GM23248 (cell line): ENCODE measurements around the gene CYGB. TPM values are rescaled to one million over a fixed set of nuclear protein-coding genes. Genes with fewer than 3 reads are reported as not detected.
A peak's percentile ranks its signal among the peaks of the same experiment; 100 is the strongest.

ENCODE experiments used
- DNase-seq: peaks from one replicate; pipeline ENCODE4 v3.0.0-alpha.2; 2015
- H2AFZ ChIP-seq: fragments of 200-600 bp; sonication (generic); 2 replicates; pipeline ENCODE4 v1.6.1; 2016; ENCODE audit warnings: antibody characterized with exemption
- H3F3A ChIP-seq: fragments of 200-600 bp; sonication (generic); 2 replicates; pipeline ENCODE4 v1.6.1; 2016; ENCODE audit warnings: mild to moderate bottlenecking, antibody characterized with exemption, mixed run types; ENCODE audit not compliant: insufficient read depth
- H3K27ac ChIP-seq: fragments of 200-600 bp; sonication (generic); 2 replicates; pipeline ENCODE4 v1.5.1; 2016; ENCODE audit warnings: mild to moderate bottlenecking
- H3K27me3 ChIP-seq: fragments of 200-600 bp; sonication (generic); replicated peaks from 2 replicates; pipeline ENCODE4 v1.6.1; 2016; ENCODE audit warnings: mild to moderate bottlenecking; ENCODE audit not compliant: insufficient read depth
- H3K36me3 ChIP-seq: fragments of 200-600 bp; sonication (generic); 2 replicates; pipeline ENCODE4 v1.6.1; 2016; ENCODE audit warnings: low read depth, mild to moderate bottlenecking
- H3K4me1 ChIP-seq: fragments of 200-600 bp; sonication (generic); 2 replicates; pipeline ENCODE4 v1.6.1; 2016; ENCODE audit warnings: mild to moderate bottlenecking; ENCODE audit not compliant: insufficient read depth
- H3K4me2 ChIP-seq: fragments of 200-600 bp; sonication (generic); one replicate; pipeline ENCODE4 v1.6.1; 2016; ENCODE audit warnings: mild to moderate bottlenecking; ENCODE audit not compliant: unreplicated experiment
- H3K4me3 ChIP-seq: fragments of 200-600 bp; sonication (generic); 2 replicates; pipeline ENCODE4 v1.5.1; 2016; ENCODE audit warnings: mild to moderate bottlenecking
- H3K79me2 ChIP-seq: fragments of 200-600 bp; sonication (generic); 2 replicates; pipeline ENCODE4 v1.6.1; 2016; ENCODE audit warnings: mild to moderate bottlenecking; ENCODE audit not compliant: insufficient read depth
- H3K9ac ChIP-seq: fragments of 200-600 bp; sonication (generic); 2 replicates; pipeline ENCODE4 v1.6.1; 2016; ENCODE audit warnings: mild to moderate bottlenecking
- H3K9me2 ChIP-seq: fragments of 200-600 bp; sonication (generic); 2 replicates; pipeline ENCODE4 v1.6.1; 2016; ENCODE audit warnings: mixed run types, mild to moderate bottlenecking, moderate library complexity; ENCODE audit not compliant: insufficient read depth
- H3K9me3 ChIP-seq: fragments of 200-600 bp; sonication (generic); one replicate; pipeline ENCODE4 v1.6.1; 2017; ENCODE audit warnings: low read depth
- H4K20me1 ChIP-seq: fragments of 200-600 bp; sonication (generic); 2 replicates; pipeline ENCODE4 v1.6.0; 2016; ENCODE audit not compliant: insufficient read depth
- EZH2 ChIP-seq: fragments of 200-600 bp; sonication (generic); IDR thresholded peaks from 2 replicates; pipeline ENCODE4 v1.6.1; 2018; ENCODE audit warnings: antibody characterized with exemption, mild to moderate bottlenecking; ENCODE audit not compliant: insufficient read depth, poor library complexity, severe bottlenecking
- EZH2phosphoT487 ChIP-seq: fragments of 200-600 bp; sonication (generic); IDR thresholded peaks from 2 replicates; pipeline ENCODE4 v1.6.1; 2018; ENCODE audit warnings: antibody characterized with exemption, moderate library complexity, mild to moderate bottlenecking, low read depth; ENCODE audit not compliant: insufficient read depth
- WGBS, 2 experiments: methylation state at CpG; one replicate each; pipeline ENCODE4 v1.1.6; 2015 to 2017; ENCODE audit warnings: low lambda C conversion rate in 2 of 2, low coverage in 1 of 2; ENCODE audit errors: missing lambda C conversion rate in 2 of 2; 5-methylcytosine and 5-hydroxymethylcytosine counted together
- in situ Hi-C: fragments of 300-500 bp; cut with MboI; formaldehyde crosslinking; loops from 2 replicates; pipeline ENCODE4 v1.15.0; 2020
- polyA plus RNA-seq: library from polyadenylated mRNA; unstranded; fragments of >200 nt; fragmentation: Nextera tagmentation; extraction: Ambion mirVana; gene quantifications from 2 replicates; pipeline ENCODE4 v1.2.1, GENCODE V29; 2016
- total RNA-seq: library from RNA; depleted of rRNA; stranded (reverse); fragments of >200 nt; shearing (Covaris generic); gene quantifications from 2 replicates; pipeline ENCODE4 v1.2.3, GENCODE V29; 2014

The CYGB gene
- total and polyA plus RNA-seq, 2 experiments from 2014 or later = 1.1 to 8.3 TPM

- 90 to 92% methylated on average over 9 of the region's 9 CpGs for WGBS, 2 experiments
- TF ChIP-seq EZH2 = no peak
- no peak for TF ChIP-seq EZH2phosphoT487
- Histone ChIP-seq H3K36me3 (no peaks in the 10 kb centered on the region), H3K27me3 (no peaks in the 10 kb centered on the region), H2AFZ (no peak overlapping the region), H3K79me2 (no peaks in the 10 kb centered on the region), H3K9me3 (no peaks in the 10 kb centered on the region), H3K4me3 (no peak overlapping the region), H4K20me1 (no peaks in the 10 kb centered on the region), H3K9me2 (no peaks in the 10 kb centered on the region), H3K27ac (no peak overlapping the region), H3F3A (no peaks in the 10 kb centered on the region), H3K4me1 (0 out of 2 replicates have a peak, but pooled peaks cover 3% of the 10 kb centered on the region), H3K9ac (no peak overlapping the region), H3K4me2 (no peak overlapping the region)
- DNase-seq = no peak
- in situ Hi-C loops = no loop called here
These were observed 1.5 kb upstream of the CYGB start for GRCh38 chr17:76538941-76539570.

GRCh38 chr17:76538281-76538931, 897 bp upstream of the CYGB start:
- WGBS, 2 experiments = 59 to 63% methylated on average over 23 to 24 of the region's 37 CpGs
- in situ Hi-C loops = no loop called here

DNA sequence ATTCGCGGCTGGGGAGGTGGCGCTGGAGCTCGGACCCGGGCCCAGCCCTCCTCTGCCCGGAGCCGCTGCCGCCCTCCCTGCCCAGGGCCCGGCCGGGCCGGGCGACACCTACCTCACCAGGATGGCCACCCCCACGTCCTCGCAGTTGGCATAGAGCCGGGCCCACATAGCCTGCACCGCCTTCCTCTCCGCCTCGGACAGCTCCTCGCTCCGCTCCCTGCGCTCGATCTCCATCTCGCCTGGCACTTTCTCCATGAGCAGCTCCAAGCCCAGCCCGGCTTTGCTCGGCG, 276 bp downstream of the CYGB start:
- DNase-seq = peak; percentile 80
- no peaks in the 10 kb centered on the region for H3K36me3 ChIP-seq
- H3K9me3 ChIP-seq = no peaks in the 10 kb centered on the region
- H3K79me2 ChIP-seq = no peaks in the 10 kb centered on the region
- no peaks in the 10 kb centered on the region for H3K9me2 ChIP-seq
- in situ Hi-C loops = no loop called here
- no peaks in the 10 kb centered on the region for H3F3A ChIP-seq
- peak overlapping the region; percentile 51 for H3K9ac ChIP-seq
- H3K27ac ChIP-seq = no peak overlapping the region
- peak overlapping the region; percentile 44 for H3K4me2 ChIP-seq
- H2AFZ ChIP-seq = peak overlapping the region; percentile 52; the same call in 1 of the 2 replicates
- H4K20me1 ChIP-seq = no peaks in the 10 kb centered on the region
- no peaks in the 10 kb centered on the region for H3K27me3 ChIP-seq
- TF ChIP-seq EZH2 (no peak), EZH2phosphoT487 (no peak)
- 0 out of 2 replicates have a peak, but pooled peaks cover 3% of the 10 kb centered on the region for H3K4me1 ChIP-seq
- 4 to 10% methylated on average over 9 to 25 of the region's 26 CpGs for WGBS, 2 experiments
- H3K4me3 ChIP-seq = peak overlapping the region; percentile 65

More at GRCh38 chr17:76538281-76538931, 897 bp upstream of the CYGB start:
- no peak overlapping the region for H3K4me2 ChIP-seq
- peak overlapping the region; percentile 65; the same call in 1 of the 2 replicates for H3K4me3 ChIP-seq
- H3K9me2 ChIP-seq = no peaks in the 10 kb centered on the region
- no peaks in the 10 kb centered on the region for H3F3A ChIP-seq
- H3K79me2 ChIP-seq = no peaks in the 10 kb centered on the region
- peak overlapping the region; percentile 56; the same call in 1 of the 2 replicates for H3K9ac ChIP-seq
- no peaks in the 10 kb centered on the region for H3K27me3 ChIP-seq
- TF ChIP-seq EZH2 = no peak
- no peak for TF ChIP-seq EZH2phosphoT487
- 0 out of 2 replicates have a peak overlapping the region, but pooled peaks have one; percentile 35 for H2AFZ ChIP-seq
- 0 out of 2 replicates have a peak, but pooled peaks cover 3% of the 10 kb centered on the region for H3K4me1 ChIP-seq
- H3K36me3 ChIP-seq = no peaks in the 10 kb centered on the region
- DNase-seq = no peak
- H3K9me3 ChIP-seq = no peaks in the 10 kb centered on the region
- H4K20me1 ChIP-seq = no peaks in the 10 kb centered on the region
- H3K27ac ChIP-seq = no peak overlapping the region

GRCh38 chr17:76536511-76537287, 810 bp downstream of the CYGB start:
- Histone ChIP-seq H3F3A (no peaks in the 10 kb centered on the region), H3K9me2 (no peaks in the 10 kb centered on the region), H4K20me1 (no peaks in the 10 kb centered on the region), H3K27me3 (no peaks in the 10 kb centered on the region), H3K4me2 (peak overlapping the region; percentile 44), H3K4me1 (0 out of 2 replicates have a peak, but pooled peaks cover 3% of the 10 kb centered on the region), H3K4me3 (peak overlapping the region; percentile 65), H3K9me3 (no peaks in the 10 kb centered on the region), H3K27ac (no peak overlapping the region), H2AFZ (peak overlapping the region; percentile 52; the same call in 1 of the 2 replicates), H3K36me3 (no peaks in the 10 kb centered on the region), H3K9ac (peak overlapping the region; percentile 51), H3K79me2 (no peaks in the 10 kb centered on the region)
- TF ChIP-seq EZH2phosphoT487 (no peak), EZH2 (no peak)
- no peak for DNase-seq
- in situ Hi-C loops = no loop called here
- 68 to 75% methylated on average over 18 to 22 of the region's 25 CpGs for WGBS, 2 experiments
